Measurements from ENCODE around the gene PLCB3. TPM values are rescaled to one million over a fixed set of nuclear protein-coding genes. Genes with fewer than 3 reads are reported as not detected.
A peak's percentile ranks its signal among the peaks of the same experiment; 100 is the strongest.

Gene PLCB3
- total and polyA plus RNA-seq, 2 of the 13 experiments (the other 11 are each of a cell fraction or from before 2014, with no cell fraction given) = 7.5 to 13.8 TPM

- TF ChIP-seq, protein P1, sequence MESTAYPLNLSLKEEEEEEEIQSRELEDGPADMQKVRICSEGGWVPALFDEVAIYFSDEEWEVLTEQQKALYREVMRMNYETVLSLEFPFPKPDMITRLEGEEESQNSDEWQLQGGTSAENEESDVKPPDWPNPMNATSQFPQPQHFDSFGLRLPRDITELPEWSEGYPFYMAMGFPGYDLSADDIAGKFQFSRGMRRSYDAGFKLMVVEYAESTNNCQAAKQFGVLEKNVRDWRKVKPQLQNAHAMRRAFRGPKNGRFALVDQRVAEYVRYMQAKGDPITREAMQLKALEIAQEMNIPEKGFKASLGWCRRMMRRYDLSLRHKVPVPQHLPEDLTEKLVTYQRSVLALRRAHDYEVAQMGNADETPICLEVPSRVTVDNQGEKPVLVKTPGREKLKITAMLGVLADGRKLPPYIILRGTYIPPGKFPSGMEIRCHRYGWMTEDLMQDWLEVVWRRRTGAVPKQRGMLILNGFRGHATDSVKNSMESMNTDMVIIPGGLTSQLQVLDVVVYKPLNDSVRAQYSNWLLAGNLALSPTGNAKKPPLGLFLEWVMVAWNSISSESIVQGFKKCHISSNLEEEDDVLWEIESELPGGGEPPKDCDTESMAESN (CRISPR knock-in tag; conservative IDR thresholded peaks at IDR 0.05) = no peak
- TF ChIP-seq ZNF703 (CRISPR knock-in tag; IDR thresholded peaks at IDR 0.05; ENCODE audit: borderline replicate concordance) (no peak), NCOA2 (CRISPR knock-in tag; IDR thresholded peaks at IDR 0.05) (0 out of 2 replicates have a peak, but pooled peaks have one; percentile 15), LCORL (IDR thresholded peaks at IDR 0.05) (no peak), LCORL (CRISPR knock-in tag; IDR thresholded peaks at IDR 0.05) (0 out of 2 replicates have a peak, but pooled peaks have one; percentile 13), ZIK1 (CRISPR knock-in tag; IDR thresholded peaks at IDR 0.05; ENCODE audit: borderline replicate concordance, low read depth) (0 out of 2 replicates have a peak, but pooled peaks have one; percentile 32), HNRNPL (IDR thresholded peaks at IDR 0.05; ENCODE audit: low read depth, low read length) (peak; percentile 85), ZNF772 (CRISPR knock-in tag; IDR thresholded peaks at IDR 0.05) (no peak), SRY (CRISPR knock-in tag; IDR thresholded peaks at IDR 0.05) (peak; percentile 48; the same call in 1 of the 2 replicates), ZNF253 (CRISPR knock-in tag; IDR thresholded peaks at IDR 0.05; ENCODE audit: borderline replicate concordance) (0 out of 2 replicates have a peak, but pooled peaks have one; percentile 32), ARHGAP35 (CRISPR knock-in tag; IDR thresholded peaks at IDR 0.05; ENCODE audit: borderline replicate concordance) (0 out of 2 replicates have a peak, but pooled peaks have one; percentile 41), ZNF318 (CRISPR knock-in tag; IDR thresholded peaks at IDR 0.05) (no peak), THRA (CRISPR knock-in tag; IDR thresholded peaks at IDR 0.05; ENCODE audit: borderline replicate concordance) (peak; percentile 57; the same call in 1 of the 2 replicates), RAD21 (CRISPR knock-in tag; IDR thresholded peaks at IDR 0.05) (no peak), ZNF335 (CRISPR knock-in tag; IDR thresholded peaks at IDR 0.05) (no peak), HOXA5 (CRISPR knock-in tag; IDR thresholded peaks at IDR 0.05) (0 out of 2 replicates have a peak, but pooled peaks have one; percentile 25)
- TF ChIP-seq, protein P2, sequence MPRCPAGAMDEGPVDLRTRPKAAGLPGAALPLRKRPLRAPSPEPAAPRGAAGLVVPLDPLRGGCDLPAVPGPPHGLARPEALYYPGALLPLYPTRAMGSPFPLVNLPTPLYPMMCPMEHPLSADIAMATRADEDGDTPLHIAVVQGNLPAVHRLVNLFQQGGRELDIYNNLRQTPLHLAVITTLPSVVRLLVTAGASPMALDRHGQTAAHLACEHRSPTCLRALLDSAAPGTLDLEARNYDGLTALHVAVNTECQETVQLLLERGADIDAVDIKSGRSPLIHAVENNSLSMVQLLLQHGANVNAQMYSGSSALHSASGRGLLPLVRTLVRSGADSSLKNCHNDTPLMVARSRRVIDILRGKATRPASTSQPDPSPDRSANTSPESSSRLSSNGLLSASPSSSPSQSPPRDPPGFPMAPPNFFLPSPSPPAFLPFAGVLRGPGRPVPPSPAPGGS (CRISPR knock-in tag; IDR thresholded peaks at IDR 0.05) = peak; percentile 67; the same call in 1 of the 2 replicates
These were observed 24.8 kb upstream of the PLCB3 start (continued) for GRCh38 chr11:64226507-64227051.
